GM18909 (cell line): Measurements from ENCODE around the gene L3MBTL2.
"Not testable (repeated sequence)": the region's sequence is repeated elsewhere in the genome, so short reads cannot be mapped to it uniquely, and the experiment has no call there.

ENCODE experiments used
- ATAC-seq: cut with Tn5 transposase; IDR thresholded peaks from one replicate; pipeline ENCODE4 v1.9.1; 2021; ENCODE audit warnings: mild to moderate bottlenecking; ENCODE audit not compliant: unreplicated experiment, poor library complexity

The L3MBTL2 gene

DNA sequence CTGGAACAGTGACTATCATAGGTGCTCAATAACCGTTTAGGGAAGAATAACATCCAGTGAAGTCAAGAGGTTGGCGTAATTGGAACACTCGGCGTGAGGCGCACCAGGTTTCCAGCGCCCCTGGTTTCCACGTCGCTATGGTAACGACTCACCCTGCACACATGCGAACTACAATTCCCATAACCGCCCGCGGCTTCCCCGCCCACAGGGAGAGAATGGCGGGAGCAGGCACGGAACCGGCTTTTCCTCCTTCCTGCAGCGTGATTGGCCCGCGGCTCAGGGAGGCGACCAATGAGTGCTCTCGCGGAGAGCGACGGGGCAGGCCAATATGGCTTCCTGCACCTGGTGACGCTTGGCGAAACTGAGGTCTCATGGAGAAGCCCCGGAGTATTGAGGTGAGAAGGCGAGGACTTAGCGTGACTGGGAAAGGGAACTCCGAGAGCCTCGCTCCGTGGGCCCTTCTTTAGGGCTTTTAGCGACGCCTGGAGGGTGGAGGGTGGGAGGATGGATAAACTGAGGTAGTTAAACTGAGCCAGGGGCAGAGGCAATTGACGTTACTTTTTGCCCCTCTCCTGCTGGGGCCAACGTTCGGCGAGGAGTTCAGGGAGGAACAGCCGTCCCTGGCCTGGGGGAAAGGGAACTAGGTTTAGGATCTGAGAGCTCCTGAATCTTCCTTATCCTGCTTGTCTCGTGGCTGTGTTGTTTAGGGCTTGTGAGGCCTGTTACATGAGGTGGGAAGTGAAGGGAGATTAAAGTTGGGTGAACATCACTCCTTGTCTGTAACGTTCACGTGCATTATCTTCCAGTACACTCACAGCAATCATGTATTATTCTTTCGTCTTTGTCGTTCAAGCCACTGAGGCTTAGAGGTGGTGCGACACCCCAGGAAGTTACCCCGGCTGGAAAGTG lies at the start of gene L3MBTL2:
L3MBTL2 (plus strand) TSS at position 321 of the 909 bp plus-strand sequence; CDS start at position 372, 51 bp downstream.
- ATAC-seq = peak; percentile 95

DNA sequence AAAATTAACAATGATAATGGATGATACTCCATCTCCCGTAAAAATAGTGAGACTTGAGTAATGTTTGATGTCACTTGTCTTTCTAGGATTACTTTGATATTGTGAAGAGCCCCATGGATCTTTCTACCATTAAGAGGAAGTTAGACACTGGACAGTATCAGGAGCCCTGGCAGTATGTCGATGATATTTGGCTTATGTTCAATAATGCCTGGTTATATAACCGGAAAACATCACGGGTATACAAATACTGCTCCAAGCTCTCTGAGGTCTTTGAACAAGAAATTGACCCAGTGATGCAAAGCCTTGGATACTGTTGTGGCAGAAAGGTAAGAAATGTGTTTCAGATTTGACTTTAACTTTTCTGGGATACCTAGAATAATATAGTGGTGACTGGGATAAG lies 48.0 kb upstream of the L3MBTL2 start:
- no peak for ATAC-seq

DNA sequence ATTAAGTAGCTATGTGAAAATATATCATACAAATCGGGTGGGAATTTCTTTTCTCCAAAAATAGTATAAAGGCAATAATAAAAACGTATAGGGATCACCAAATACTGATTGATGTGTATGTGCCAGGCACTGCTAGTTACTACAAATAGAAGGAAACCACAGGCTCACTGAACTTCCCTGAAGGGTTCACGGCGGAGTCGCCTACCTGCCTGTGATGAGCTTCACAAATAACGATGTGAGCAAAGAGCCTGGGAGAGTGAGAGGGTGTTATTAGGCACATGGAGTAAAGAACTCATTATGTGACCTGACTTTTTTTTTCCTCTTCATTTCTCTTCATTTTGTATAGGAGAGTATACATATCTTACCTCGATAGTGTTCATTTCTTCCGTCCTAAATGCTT lies 36.0 kb upstream of the L3MBTL2 start:
- ATAC-seq = no peak

GRCh38 chr22:41171996-41172395 lies 33.1 kb upstream of the L3MBTL2 start:
- no peak for ATAC-seq

- ATAC-seq = no peak
Observed at GRCh38 chr22:41175546-41175945, 29.6 kb upstream of the L3MBTL2 start.

DNA sequence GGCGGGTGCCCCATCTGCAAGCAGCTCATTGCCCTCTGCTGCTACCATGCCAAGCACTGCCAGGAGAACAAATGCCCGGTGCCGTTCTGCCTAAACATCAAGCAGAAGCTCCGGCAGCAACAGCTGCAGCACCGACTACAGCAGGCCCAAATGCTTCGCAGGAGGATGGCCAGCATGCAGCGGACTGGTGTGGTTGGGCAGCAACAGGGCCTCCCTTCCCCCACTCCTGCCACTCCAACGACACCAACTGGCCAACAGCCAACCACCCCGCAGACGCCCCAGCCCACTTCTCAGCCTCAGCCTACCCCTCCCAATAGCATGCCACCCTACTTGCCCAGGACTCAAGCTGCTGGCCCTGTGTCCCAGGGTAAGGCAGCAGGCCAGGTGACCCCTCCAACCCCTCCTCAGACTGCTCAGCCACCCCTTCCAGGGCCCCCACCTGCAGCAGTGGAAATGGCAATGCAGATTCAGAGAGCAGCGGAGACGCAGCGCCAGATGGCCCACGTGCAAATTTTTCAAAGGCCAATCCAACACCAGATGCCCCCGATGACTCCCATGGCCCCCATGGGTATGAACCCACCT lies 28.0 kb upstream of the L3MBTL2 start:
- ATAC-seq = no peak

DNA sequence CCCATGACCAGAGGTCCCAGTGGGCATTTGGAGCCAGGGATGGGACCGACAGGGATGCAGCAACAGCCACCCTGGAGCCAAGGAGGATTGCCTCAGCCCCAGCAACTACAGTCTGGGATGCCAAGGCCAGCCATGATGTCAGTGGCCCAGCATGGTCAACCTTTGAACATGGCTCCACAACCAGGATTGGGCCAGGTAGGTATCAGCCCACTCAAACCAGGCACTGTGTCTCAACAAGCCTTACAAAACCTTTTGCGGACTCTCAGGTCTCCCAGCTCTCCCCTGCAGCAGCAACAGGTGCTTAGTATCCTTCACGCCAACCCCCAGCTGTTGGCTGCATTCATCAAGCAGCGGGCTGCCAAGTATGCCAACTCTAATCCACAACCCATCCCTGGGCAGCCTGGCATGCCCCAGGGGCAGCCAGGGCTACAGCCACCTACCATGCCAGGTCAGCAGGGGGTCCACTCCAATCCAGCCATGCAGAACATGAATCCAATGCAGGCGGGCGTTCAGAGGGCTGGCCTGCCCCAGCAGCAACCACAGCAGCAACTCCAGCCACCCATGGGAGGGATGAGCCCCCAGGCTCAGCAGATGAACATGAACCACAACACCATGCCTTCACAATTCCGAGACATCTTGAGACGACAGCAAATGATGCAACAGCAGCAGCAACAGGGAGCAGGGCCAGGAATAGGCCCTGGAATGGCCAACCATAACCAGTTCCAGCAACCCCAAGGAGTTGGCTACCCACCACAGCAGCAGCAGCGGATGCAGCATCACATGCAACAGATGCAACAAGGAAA lies 27.3 kb upstream of the L3MBTL2 start:
- no peak for ATAC-seq

GRCh38 chr22:41178425-41178975 lies 26.6 kb upstream of the L3MBTL2 start:
- ATAC-seq = no peak

DNA sequence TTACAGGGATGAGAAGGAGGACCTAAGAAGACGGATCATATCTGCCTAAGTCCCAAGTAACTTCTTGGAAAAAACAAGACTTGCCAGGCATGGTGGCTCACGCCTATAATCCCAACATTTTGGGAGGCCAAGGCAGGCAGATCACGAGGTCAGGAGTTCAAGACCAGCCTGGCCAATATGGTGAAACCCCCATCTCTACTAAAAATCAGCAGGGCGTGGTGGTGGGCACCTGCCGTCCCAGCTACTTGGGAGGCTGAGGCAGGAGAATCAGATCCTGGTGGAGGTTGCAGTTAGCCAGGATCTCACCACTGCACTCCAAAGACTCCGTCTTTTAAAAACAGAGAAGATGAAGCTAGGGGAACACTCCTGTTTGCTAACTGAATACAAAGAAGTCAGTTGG lies 24.8 kb upstream of the L3MBTL2 start:
- ATAC-seq = not testable (repeated sequence)

GRCh38 chr22:41180926-41181325 lies 24.2 kb upstream of the L3MBTL2 start:
- ATAC-seq = no peak

- no peak for ATAC-seq
Observed at GRCh38 chr22:41181349-41182241, 23.5 kb upstream of the L3MBTL2 start.

DNA sequence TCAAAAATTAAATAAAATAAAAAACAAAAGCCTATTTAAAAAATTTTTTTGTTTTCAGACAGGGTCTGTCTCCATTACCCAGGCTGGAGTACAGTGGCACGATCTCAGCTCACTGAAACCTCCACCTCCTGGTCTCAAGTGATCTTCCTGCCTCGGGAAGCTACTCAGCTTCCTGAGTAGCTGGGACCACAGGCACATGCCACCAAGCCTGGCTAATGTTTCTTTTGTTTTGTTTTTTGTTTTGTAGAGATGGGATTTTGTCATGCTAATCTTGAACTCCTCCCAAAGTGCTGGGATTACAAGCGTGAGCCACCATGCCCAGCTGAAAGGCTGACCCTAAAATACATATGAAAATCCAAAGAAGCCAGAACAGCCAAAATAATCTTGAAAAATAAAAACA lies 20.4 kb upstream of the L3MBTL2 start:
- no peak for ATAC-seq

GRCh38 chr22:41191467-41191866 lies 13.6 kb upstream of the L3MBTL2 start:
- no peak for ATAC-seq

- no peak for ATAC-seq
Observed at GRCh38 chr22:41193829-41194228, 11.3 kb upstream of the L3MBTL2 start.

DNA sequence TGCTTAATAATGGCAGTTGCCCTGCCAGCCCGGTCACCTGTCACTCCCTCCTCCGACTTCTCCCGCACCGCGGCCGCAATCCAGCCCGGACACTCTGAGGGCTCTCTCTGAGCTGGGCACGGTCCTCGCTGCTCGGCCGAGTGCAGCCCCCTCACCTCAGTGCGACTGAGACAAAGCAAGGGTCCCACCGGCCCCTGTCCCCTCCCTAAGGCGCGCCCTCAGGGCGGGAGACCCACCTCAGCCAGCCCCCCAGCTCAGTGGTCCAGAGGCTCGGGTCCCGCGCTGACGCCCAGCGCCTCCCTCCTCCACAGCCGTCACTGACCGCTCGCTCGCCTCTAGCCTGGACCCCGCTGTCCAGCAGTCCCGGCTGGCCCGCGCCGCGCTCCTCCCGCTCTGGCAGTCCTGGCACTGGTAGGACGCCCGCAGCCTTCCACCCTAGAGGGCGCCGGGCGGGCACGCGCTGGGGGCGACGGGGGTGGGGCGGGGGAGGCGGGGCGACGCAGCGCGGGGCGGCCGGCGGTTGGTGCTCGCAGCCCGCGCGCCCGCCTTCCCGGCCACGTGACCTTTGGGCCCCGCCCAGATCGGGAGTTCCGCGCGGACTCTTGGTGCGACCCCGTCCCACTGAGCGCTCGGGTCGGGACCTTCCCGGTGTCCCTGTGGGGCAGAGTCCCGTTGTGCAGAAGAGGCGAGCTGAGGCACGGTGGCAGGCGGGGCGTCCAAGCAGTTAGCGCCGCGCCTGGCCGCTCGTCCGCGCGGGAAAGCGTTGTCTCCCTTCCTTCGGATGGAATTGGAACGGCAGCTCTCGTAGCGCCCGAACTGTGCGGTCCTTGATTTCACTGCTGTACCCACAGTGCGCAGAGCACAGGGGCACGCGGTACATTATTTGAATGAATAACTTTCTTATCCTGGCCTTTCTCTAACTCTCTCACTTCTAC lies 7.8 kb upstream of the L3MBTL2 start:
- ATAC-seq = peak; percentile 84

- ATAC-seq = no peak
Observed at GRCh38 chr22:41198027-41198580, 7.0 kb upstream of the L3MBTL2 start.

GRCh38 chr22:41201141-41201540 lies 4.0 kb upstream of the L3MBTL2 start:
- ATAC-seq = no peak

DNA sequence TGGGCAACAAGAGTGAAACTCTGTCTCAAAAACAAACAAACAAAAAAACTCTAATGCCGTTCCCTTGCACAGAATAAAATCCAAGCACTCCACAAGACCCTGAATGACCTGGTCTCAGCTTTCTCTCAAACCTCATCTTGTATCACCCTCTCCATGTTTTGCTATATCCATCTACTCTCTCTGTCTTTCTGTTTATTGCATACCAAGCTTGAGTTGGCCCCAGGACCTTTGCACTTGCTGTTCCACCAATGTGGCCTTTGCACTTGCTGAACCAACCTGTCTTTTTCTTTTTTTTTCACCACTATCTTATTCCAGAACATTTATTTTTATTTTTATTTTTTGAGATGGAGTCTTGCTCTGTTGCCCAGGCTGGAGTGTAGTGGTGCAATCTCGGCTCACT lies 2.0 kb upstream of the L3MBTL2 start:
- ATAC-seq = no peak
